ENCODE data around the gene SERTAD1. TPM values are rescaled to one million over a fixed set of nuclear protein-coding genes. Genes with fewer than 3 reads are reported as not detected.
"Not testable (repeated sequence)": the region's sequence is repeated elsewhere in the genome, so short reads cannot be mapped to it uniquely, and the experiment has no call there.

Gene SERTAD1
- total RNA-seq, 1 donor from 2014 or later, result 17.6 TPM

- TF ChIP-seq CTCF (IDR thresholded peaks at IDR 0.05), result peak; percentile 89
- no peaks in the 10 kb centered on the region for H3K36me3 ChIP-seq
- peak overlapping the region; percentile 86 for H3K4me3 ChIP-seq
- intact Hi-C loops (cut with DNase I), result no loop called here
- DNase-seq (peak; percentile 88), ATAC-seq (peak; percentile 64 to 71)
- H3K9me3 ChIP-seq, result no peaks in the 10 kb centered on the region
- peaks cover 51% of the 10 kb centered on the region for H3K4me1 ChIP-seq
- peak overlapping the region; percentile 97 for H3K27ac ChIP-seq
- H3K27me3 ChIP-seq (ENCODE audit: low read depth), result peaks cover 5% of the 10 kb centered on the region
Measured at GRCh38 chr19:40464059-40465024, 38.5 kb upstream of the SERTAD1 start.

- intact Hi-C loops (cut with DNase I); H3K27me3 ChIP-seq (ENCODE audit: low read depth); H3K36me3 ChIP-seq; H3K9me3 ChIP-seq: not testable (repeated sequence)
- DNase-seq (peak; percentile 77), ATAC-seq (peak; percentile 3 to 25)
- H3K27ac ChIP-seq, result peak overlapping the region; percentile 97
- H3K4me3 ChIP-seq, result peak overlapping the region; percentile 86
- H3K4me1 ChIP-seq, result peaks cover 51% of the 10 kb centered on the region
Measured at GRCh38 chr19:40463587-40464037, 37.8 kb upstream of the SERTAD1 start.

DNA sequence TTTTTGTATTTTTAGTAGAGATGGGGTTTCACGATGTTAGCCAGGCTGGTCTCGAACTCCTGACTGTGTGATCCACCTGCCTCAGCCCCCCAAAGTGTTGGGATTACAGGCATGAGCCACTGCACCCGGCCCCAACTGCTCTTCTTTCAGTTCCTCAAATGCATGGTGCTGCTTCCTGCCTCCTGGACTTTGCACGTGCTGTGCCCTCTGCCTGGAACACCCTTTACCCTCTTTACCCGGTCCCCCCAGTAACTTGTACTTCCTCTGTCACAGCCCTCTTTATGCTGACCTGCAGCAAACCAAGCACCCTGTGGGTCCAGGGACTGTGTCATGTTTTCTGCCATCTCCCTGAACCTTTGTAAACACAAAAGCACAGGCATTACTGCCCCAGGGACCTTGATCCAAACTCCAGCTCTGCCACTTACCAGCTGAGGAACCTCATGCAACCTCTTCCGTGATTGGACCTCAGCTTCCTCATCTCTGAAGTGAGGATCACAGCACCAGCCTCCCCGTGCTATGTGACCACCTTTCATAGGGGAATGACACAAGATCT lies 36.0 kb upstream of the SERTAD1 start:
- Histone ChIP-seq H3K4me1 (peaks cover 45% of the 10 kb centered on the region), H3K4me3 (no peak overlapping the region), H3K9me3 (no peaks in the 10 kb centered on the region), H3K27ac (peak overlapping the region; percentile 37), H3K36me3 (peaks cover 19% of the 10 kb centered on the region), H3K27me3 (ENCODE audit: low read depth) (no peaks in the 10 kb centered on the region)
- intact Hi-C loops (cut with DNase I), result no loop called here
- ATAC-seq (no peak), DNase-seq (peak; percentile 78)
- no peak for TF ChIP-seq CTCF (IDR thresholded peaks at IDR 0.05)

DNA sequence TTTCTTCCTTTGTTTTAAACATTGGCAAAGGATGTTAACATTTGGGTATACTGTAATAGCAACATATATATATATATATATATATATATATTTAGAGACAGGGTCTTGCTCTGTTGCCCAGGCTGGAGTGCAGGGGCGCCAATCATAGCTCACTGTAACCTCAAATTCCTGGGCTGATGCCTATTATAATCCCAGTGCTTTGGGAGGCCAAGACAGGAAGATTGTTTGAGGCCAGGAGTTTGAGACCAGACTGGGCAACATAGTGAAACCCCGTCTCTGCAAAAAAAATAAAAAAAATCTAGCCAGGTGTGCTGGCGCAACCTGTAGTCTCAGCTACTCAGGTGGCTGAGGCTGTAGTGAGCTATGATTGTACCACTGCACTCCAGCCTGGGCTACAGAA lies 34.4 kb upstream of the SERTAD1 start:
- Histone ChIP-seq H3K27ac (no peak overlapping the region), H3K9me3 (no peaks in the 10 kb centered on the region), H3K4me1 (peaks cover 34% of the 10 kb centered on the region), H3K27me3 (ENCODE audit: low read depth) (no peaks in the 10 kb centered on the region), H3K36me3 (peaks cover 34% of the 10 kb centered on the region), H3K4me3 (no peak overlapping the region)
- DNase-seq (no peak), ATAC-seq (no peak)
- no peak for TF ChIP-seq CTCF (IDR thresholded peaks at IDR 0.05)
- intact Hi-C loops (cut with DNase I), result no loop called here

DNA sequence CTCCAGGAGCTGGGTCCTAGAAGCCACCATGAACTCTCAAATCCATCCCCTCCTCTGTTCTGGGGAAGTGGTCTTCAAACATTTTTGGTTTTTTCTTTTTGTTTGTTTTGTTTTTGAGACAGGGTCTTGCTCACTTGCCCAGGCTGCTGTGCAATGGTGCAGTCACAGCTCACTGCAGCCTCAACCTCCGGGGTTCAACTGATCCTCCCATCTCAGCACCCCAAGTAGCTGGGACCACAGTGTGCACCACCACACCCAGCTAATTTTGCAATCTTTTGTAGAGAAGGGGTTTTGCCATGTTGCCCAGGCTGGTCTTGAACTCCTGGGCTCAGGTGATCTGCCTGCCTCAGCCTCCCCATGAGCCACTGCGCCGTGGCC lies 32.8 kb upstream of the SERTAD1 start:
- H3K27ac ChIP-seq, result no peak overlapping the region
- intact Hi-C loops (cut with DNase I), result no loop called here
- ATAC-seq (no peak), DNase-seq (no peak)
- H3K4me3 ChIP-seq, result no peak overlapping the region
- no peaks in the 10 kb centered on the region for H3K27me3 ChIP-seq (ENCODE audit: low read depth)
- no peaks in the 10 kb centered on the region for H3K9me3 ChIP-seq
- TF ChIP-seq CTCF (IDR thresholded peaks at IDR 0.05), result no peak
- peaks cover 44% of the 10 kb centered on the region for H3K36me3 ChIP-seq
- H3K4me1 ChIP-seq, result peaks cover 18% of the 10 kb centered on the region
